Panc1 (cell line): Measurements from ENCODE around the gene TIAL1.
A peak's percentile ranks its signal among the peaks of the same experiment; 100 is the strongest.

Experiments
- POLR2AphosphoS5 ChIP-seq: IDR thresholded peaks from 2 replicates; pipeline ENCODE4 v1.6.1; 2012; ENCODE audit warnings: mild to moderate bottlenecking, low read depth, low read length, moderate library complexity
- SIN3A ChIP-seq: IDR thresholded peaks from 2 replicates; pipeline ENCODE4 v1.6.1; 2012; ENCODE audit warnings: low read depth, mild to moderate bottlenecking, low read length, moderate library complexity, borderline replicate concordance; ENCODE audit not compliant: insufficient read depth
- TCF7L2 ChIP-seq: IDR thresholded peaks from 2 replicates; pipeline ENCODE4 v1.6.1; 2011; ENCODE audit warnings: mild to moderate bottlenecking, low read depth, low read length, inconsistent platforms
- TF ChIP-seq, protein P1 (sequence below): fragments of 450-650 bp; IDR thresholded peaks from 2 replicates; pipeline ENCODE4 v1.5.1; 2017; ENCODE audit warnings: mild to moderate bottlenecking
- TF ChIP-seq, protein P2 (sequence below), 2 experiments: IDR thresholded peaks; 2 replicates each; pipeline ENCODE4 v1.6.1; 2011 to 2012; ENCODE audit warnings: low read depth in 2 of 2, control low read depth in 1 of 2, low read length in 1 of 2, mild to moderate bottlenecking in 1 of 2, moderate library complexity in 1 of 2; ENCODE audit not compliant: insufficient read depth in 1 of 2

DNA sequence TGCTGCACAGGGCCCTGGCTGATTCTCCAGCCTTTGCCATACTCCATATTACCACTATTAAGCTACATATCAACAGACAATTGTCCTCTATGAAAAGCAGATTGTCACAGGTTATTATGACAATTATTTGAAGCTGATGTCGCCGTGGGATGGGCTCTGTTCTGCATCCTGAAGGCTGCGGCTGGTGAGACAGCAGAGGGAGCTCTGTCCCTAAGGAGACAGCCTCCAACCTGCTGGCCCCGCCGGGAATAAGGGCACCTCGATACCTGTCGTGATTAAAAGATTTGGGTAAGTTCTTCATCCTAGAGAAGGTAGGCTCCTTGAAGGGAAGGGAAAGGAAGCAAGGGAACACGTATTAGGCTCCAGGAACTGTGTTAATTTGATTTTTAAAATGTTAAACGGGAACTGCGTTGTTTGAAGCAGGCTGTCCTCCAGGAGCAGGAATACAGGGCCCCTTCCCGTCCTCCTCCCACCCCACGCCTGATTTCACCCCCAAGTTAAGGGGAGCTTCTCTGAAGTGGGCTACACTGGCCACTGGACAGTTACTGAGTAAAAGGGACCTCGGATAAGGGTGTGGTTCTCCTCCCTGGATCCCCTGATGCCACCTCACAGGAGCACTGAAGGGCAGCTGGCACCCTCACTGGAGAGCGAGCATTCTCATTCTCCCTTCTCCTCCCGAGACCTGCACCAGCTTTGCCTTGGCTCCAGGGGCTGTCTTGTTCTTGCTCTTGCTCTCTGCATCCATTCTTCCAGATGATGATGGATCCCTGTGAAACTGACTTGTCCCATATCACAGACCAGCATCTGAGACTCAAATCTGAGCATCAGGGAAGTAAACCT, 11.8 kb upstream of the TIAL1 start:
- TF ChIP-seq, protein P1, sequence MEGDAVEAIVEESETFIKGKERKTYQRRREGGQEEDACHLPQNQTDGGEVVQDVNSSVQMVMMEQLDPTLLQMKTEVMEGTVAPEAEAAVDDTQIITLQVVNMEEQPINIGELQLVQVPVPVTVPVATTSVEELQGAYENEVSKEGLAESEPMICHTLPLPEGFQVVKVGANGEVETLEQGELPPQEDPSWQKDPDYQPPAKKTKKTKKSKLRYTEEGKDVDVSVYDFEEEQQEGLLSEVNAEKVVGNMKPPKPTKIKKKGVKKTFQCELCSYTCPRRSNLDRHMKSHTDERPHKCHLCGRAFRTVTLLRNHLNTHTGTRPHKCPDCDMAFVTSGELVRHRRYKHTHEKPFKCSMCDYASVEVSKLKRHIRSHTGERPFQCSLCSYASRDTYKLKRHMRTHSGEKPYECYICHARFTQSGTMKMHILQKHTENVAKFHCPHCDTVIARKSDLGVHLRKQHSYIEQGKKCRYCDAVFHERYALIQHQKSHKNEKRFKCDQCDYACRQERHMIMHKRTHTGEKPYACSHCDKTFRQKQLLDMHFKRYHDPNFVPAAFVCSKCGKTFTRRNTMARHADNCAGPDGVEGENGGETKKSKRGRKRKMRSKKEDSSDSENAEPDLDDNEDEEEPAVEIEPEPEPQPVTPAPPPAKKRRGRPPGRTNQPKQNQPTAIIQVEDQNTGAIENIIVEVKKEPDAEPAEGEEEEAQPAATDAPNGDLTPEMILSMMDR, result peak; percentile 98
- TF ChIP-seq, protein P2, sequence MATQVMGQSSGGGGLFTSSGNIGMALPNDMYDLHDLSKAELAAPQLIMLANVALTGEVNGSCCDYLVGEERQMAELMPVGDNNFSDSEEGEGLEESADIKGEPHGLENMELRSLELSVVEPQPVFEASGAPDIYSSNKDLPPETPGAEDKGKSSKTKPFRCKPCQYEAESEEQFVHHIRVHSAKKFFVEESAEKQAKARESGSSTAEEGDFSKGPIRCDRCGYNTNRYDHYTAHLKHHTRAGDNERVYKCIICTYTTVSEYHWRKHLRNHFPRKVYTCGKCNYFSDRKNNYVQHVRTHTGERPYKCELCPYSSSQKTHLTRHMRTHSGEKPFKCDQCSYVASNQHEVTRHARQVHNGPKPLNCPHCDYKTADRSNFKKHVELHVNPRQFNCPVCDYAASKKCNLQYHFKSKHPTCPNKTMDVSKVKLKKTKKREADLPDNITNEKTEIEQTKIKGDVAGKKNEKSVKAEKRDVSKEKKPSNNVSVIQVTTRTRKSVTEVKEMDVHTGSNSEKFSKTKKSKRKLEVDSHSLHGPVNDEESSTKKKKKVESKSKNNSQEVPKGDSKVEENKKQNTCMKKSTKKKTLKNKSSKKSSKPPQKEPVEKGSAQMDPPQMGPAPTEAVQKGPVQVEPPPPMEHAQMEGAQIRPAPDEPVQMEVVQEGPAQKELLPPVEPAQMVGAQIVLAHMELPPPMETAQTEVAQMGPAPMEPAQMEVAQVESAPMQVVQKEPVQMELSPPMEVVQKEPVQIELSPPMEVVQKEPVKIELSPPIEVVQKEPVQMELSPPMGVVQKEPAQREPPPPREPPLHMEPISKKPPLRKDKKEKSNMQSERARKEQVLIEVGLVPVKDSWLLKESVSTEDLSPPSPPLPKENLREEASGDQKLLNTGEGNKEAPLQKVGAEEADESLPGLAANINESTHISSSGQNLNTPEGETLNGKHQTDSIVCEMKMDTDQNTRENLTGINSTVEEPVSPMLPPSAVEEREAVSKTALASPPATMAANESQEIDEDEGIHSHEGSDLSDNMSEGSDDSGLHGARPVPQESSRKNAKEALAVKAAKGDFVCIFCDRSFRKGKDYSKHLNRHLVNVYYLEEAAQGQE (IDR thresholded peaks at IDR 0.05; ENCODE audit: insufficient read depth in 1 of 2, low read depth in 2 of 2, low read length in 1 of 2), result no peak
- TF ChIP-seq SIN3A, result no peak
- no peak for TF ChIP-seq POLR2AphosphoS5
- no peak for TF ChIP-seq TCF7L2
